ENCODE measurements around the gene DAD1.

The DAD1 gene

DNA sequence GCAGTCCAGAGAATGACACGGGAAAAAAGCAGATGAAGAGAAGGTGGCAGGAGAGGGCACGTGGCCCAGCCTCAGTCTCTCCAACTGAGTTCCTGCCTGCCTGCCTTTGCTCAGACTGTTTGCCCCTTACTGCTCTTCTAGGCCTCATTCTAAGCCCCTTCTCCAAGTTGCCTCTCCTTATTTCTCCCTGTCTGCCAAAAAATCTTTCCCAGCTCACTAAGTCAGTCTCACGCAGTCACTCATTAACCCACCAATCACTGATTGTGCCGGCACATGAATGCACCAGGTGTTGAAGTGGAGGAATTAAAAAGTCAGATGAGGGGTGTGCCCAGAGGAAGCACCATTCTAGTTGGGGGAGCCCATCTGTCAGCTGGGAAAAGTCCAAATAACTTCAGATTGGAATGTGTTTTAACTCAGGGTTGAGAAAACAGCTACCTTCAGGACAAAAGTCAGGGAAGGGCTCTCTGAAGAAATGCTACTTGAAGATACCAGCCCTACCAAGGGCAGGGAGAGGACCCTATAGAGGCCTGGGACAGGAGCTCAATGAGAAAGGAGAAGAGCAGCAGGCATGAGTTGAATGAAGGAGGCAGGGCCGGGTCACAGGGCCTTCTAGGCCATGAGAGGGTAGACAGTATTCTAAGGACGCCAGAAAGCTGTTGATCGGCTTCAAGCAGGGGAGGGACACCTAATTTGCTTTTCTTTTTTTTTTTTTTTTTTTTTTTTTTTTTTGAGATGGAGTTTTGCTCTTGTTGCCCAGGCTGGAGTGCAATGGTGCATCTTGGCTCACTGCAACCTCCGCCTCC, 40.9 kb downstream of the DAD1 start:
- POLR2A ChIA-PET = no interaction called here
- Histone ChIP-seq H3K4me3 (ENCODE audit: low read depth, low read length) (no peak overlapping the region), H3K4me1 (ENCODE audit: control insufficient read depth, insufficient read depth, low read length) (no peaks in the 10 kb centered on the region), H3K9me3 (ENCODE audit: control insufficient read depth, insufficient read depth, low read depth, low read length) (no peaks in the 10 kb centered on the region), H3K36me3 (ENCODE audit: control insufficient read depth in 2 of 2, insufficient read depth in 1 of 2, low read length in 2 of 2) (no peaks in the 10 kb centered on the region), H3K27ac (ENCODE audit: extremely low read depth, low read depth, low read length) (no peak overlapping the region)
- CTCF ChIA-PET = interaction anchor here (0.6 to 2.9 kb wide), 2 partner anchors 8 to 96 kb away, joined by 3 to 19 read pairs; partner anchors contain the start of gene OR6J1
- TF ChIP-seq ZNF10 (tag by site-specific recombination; IDR thresholded peaks at IDR 0.05) (no peak), REPIN1 (tag by site-specific recombination; IDR thresholded peaks at IDR 0.05; ENCODE audit: low read depth) (no peak), KLF10 (tag by site-specific recombination; IDR thresholded peaks at IDR 0.05) (no peak), ZNF76 (tag by site-specific recombination; IDR thresholded peaks at IDR 0.05; ENCODE audit: borderline replicate concordance, low read depth) (no peak), ZNF423 (tag by site-specific recombination; IDR thresholded peaks at IDR 0.05) (no peak), ZNF830 (tag by site-specific recombination; IDR thresholded peaks at IDR 0.05; ENCODE audit: low read depth) (no peak), ZNF626 (tag by site-specific recombination; IDR thresholded peaks at IDR 0.05) (no peak), ZNF514 (tag by site-specific recombination; IDR thresholded peaks at IDR 0.05) (no peak), YY1 (tag by site-specific recombination; IDR thresholded peaks at IDR 0.05) (no peak), ZFP69B (tag by site-specific recombination; IDR thresholded peaks at IDR 0.05) (no peak), ZNF391 (tag by site-specific recombination; IDR thresholded peaks at IDR 0.05; ENCODE audit: borderline replicate concordance, low read depth) (no peak), ZNF239 (tag by site-specific recombination; IDR thresholded peaks at IDR 0.05) (no peak), ZNF670 (tag by site-specific recombination; IDR thresholded peaks at IDR 0.05; ENCODE audit: low read depth) (no peak), ZNF571 (tag by site-specific recombination; IDR thresholded peaks at IDR 0.05) (no peak), ZBTB17 (tag by site-specific recombination; IDR thresholded peaks at IDR 0.05) (no peak), HOXC10 (CRISPR knock-in tag; IDR thresholded peaks at IDR 0.05) (no peak), ZNF660 (tag by site-specific recombination; IDR thresholded peaks at IDR 0.05) (no peak)
- TF ChIP-seq, protein P1, sequence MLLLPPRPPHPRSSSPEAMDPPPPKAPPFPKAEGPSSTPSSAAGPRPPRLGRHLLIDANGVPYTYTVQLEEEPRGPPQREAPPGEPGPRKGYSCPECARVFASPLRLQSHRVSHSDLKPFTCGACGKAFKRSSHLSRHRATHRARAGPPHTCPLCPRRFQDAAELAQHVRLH (tag by site-specific recombination; IDR thresholded peaks at IDR 0.05) = no peak
- TF ChIP-seq, protein P2, sequence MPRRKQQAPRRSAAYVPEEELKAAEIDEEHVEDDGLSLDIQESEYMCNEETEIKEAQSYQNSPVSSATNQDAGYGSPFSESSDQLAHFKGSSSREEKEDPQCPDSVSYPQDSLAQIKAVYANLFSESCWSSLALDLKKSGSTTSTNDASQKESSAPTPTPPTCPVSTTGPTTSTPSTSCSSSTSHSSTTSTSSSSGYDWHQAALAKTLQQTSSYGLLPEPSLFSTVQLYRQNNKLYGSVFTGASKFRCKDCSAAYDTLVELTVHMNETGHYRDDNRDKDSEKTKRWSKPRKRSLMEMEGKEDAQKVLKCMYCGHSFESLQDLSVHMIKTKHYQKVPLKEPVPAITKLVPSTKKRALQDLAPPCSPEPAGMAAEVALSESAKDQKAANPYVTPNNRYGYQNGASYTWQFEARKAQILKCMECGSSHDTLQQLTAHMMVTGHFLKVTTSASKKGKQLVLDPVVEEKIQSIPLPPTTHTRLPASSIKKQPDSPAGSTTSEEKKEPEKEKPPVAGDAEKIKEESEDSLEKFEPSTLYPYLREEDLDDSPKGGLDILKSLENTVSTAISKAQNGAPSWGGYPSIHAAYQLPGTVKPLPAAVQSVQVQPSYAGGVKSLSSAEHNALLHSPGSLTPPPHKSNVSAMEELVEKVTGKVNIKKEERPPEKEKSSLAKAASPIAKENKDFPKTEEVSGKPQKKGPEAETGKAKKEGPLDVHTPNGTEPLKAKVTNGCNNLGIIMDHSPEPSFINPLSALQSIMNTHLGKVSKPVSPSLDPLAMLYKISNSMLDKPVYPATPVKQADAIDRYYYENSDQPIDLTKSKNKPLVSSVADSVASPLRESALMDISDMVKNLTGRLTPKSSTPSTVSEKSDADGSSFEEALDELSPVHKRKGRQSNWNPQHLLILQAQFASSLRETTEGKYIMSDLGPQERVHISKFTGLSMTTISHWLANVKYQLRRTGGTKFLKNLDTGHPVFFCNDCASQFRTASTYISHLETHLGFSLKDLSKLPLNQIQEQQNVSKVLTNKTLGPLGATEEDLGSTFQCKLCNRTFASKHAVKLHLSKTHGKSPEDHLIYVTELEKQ (tag by site-specific recombination; IDR thresholded peaks at IDR 0.05; ENCODE audit: borderline replicate concordance) = no peak

DNA sequence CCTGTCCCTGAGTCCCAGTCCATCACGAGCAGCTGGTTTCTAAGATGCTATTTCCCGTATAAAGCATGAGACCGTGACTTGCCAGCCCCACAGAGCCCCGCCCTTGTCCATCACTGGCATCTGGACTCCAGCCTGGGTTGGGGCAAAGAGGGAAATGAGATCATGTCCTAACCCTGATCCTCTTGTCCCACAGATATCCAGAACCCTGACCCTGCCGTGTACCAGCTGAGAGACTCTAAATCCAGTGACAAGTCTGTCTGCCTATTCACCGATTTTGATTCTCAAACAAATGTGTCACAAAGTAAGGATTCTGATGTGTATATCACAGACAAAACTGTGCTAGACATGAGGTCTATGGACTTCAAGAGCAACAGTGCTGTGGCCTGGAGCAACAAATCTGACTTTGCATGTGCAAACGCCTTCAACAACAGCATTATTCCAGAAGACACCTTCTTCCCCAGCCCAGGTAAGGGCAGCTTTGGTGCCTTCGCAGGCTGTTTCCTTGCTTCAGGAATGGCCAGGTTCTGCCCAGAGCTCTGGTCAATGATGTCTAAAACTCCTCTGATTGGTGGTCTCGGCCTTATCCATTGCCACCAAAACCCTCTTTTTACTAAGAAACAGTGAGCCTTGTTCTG, 41.6 kb downstream of the DAD1 start:
- TF ChIP-seq ZNF510 (tag by site-specific recombination; IDR thresholded peaks at IDR 0.05; ENCODE audit: insufficient replicate concordance) (no peak), ZNF175 (tag by site-specific recombination; IDR thresholded peaks at IDR 0.05) (no peak), ZNF549 (tag by site-specific recombination; IDR thresholded peaks at IDR 0.05) (no peak), ZEB2 (tag by site-specific recombination; IDR thresholded peaks at IDR 0.05) (no peak), ZNF670 (tag by site-specific recombination; IDR thresholded peaks at IDR 0.05; ENCODE audit: low read depth) (no peak)
- TF ChIP-seq, protein P3, sequence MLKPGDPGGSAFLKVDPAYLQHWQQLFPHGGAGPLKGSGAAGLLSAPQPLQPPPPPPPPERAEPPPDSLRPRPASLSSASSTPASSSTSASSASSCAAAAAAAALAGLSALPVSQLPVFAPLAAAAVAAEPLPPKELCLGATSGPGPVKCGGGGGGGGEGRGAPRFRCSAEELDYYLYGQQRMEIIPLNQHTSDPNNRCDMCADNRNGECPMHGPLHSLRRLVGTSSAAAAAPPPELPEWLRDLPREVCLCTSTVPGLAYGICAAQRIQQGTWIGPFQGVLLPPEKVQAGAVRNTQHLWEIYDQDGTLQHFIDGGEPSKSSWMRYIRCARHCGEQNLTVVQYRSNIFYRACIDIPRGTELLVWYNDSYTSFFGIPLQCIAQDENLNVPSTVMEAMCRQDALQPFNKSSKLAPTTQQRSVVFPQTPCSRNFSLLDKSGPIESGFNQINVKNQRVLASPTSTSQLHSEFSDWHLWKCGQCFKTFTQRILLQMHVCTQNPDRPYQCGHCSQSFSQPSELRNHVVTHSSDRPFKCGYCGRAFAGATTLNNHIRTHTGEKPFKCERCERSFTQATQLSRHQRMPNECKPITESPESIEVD (tag by site-specific recombination; IDR thresholded peaks at IDR 0.05) = no peak
- TF ChIP-seq, protein P4, sequence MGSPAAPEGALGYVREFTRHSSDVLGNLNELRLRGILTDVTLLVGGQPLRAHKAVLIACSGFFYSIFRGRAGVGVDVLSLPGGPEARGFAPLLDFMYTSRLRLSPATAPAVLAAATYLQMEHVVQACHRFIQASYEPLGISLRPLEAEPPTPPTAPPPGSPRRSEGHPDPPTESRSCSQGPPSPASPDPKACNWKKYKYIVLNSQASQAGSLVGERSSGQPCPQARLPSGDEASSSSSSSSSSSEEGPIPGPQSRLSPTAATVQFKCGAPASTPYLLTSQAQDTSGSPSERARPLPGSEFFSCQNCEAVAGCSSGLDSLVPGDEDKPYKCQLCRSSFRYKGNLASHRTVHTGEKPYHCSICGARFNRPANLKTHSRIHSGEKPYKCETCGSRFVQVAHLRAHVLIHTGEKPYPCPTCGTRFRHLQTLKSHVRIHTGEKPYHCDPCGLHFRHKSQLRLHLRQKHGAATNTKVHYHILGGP (tag by site-specific recombination; IDR thresholded peaks at IDR 0.05) = no peak
- Histone ChIP-seq H3K4me3 (ENCODE audit: low read depth, low read length) (no peak overlapping the region), H3K4me1 (ENCODE audit: control insufficient read depth, insufficient read depth, low read length) (no peaks in the 10 kb centered on the region), H3K27ac (ENCODE audit: extremely low read depth, low read depth, low read length) (no peak overlapping the region), H3K9me3 (ENCODE audit: control insufficient read depth, insufficient read depth, low read depth, low read length) (no peaks in the 10 kb centered on the region), H3K36me3 (ENCODE audit: control insufficient read depth in 2 of 2, insufficient read depth in 1 of 2, low read length in 2 of 2) (no peaks in the 10 kb centered on the region)
- ChIA-PET POLR2A (no interaction called here), CTCF (interaction anchor here (0.6 to 2.9 kb wide), 3 partner anchors 9 to 23 kb away, joined by 3 to 19 read pairs (median 4); no protein-coding TSS in a partner anchor)
